K562 (cell line): ENCODE results near the gene ROBO2. TPM values are rescaled to one million over a fixed set of nuclear protein-coding genes. Genes with fewer than 3 reads are reported as not detected.

Source experiments
- BCLAF1 ChIP-seq, 2 experiments: fragments of 450-650 bp in 1 of 2; IDR thresholded peaks; 2 replicates each; pipeline ENCODE4 v1.6.1; 2011 to 2017; ENCODE audit warnings: low read depth in 2 of 2, antibody characterized with exemption in 1 of 2, borderline replicate concordance in 1 of 2, low read length in 1 of 2, mild to moderate bottlenecking in 1 of 2, mixed read lengths in 1 of 2; ENCODE audit not compliant: control insufficient read depth in 1 of 2
- IRF9 ChIP-seq: fragments of 450-650 bp; IDR thresholded peaks from 2 replicates; pipeline ENCODE4 v1.6.1; 2016; ENCODE audit warnings: missing biosample characterization, missing genetic modification characterization
- MAZ ChIP-seq, 2 experiments: fragments of 450-650 bp in 1 of 2; sonication (generic) in 1 of 2; formaldehyde crosslinking; IDR thresholded peaks in 1 of 2; conservative IDR thresholded peaks in 1 of 2; 2 replicates each; pipeline versions ENCODE4 v1.4.0 to v1.5.0; 2020; ENCODE audit warnings: mild to moderate bottlenecking in 1 of 2, missing genetic modification reagents in 1 of 2
- MTA1 ChIP-seq: fragments of 450-650 bp; IDR thresholded peaks from 2 replicates; pipeline ENCODE4 v1.6.1; 2017; ENCODE audit warnings: borderline replicate concordance
- NCOR1 ChIP-seq: fragments of 450-650 bp; IDR thresholded peaks from 2 replicates; pipeline ENCODE4 v1.6.1; 2016; ENCODE audit warnings: mild to moderate bottlenecking, moderate library complexity
- PCBP2 ChIP-seq: fragments of 200-400 bp; formaldehyde crosslinking; IDR thresholded peaks from 2 replicates; pipeline ENCODE4 v1.6.1; 2018; ENCODE audit warnings: low read length, low read depth, mild to moderate bottlenecking, moderate library complexity; ENCODE audit not compliant: poor library complexity, severe bottlenecking
- PHF21A ChIP-seq: fragments of 450-650 bp; IDR thresholded peaks from 2 replicates; pipeline ENCODE4 v1.6.1; 2017; ENCODE audit warnings: low read depth, borderline replicate concordance
- PML ChIP-seq: IDR thresholded peaks from 2 replicates; pipeline ENCODE4 v1.6.1; 2012; ENCODE audit warnings: low read length, inconsistent platforms
- RBFOX2 ChIP-seq: fragments of 200-400 bp; formaldehyde crosslinking; IDR thresholded peaks from 2 replicates; pipeline ENCODE4 v1.6.1; 2017; ENCODE audit warnings: low read depth, mild to moderate bottlenecking, low read length, moderate library complexity
- RCOR1 ChIP-seq, 2 experiments: IDR thresholded peaks; 2 replicates each; pipeline ENCODE4 v1.6.1; 2012; ENCODE audit warnings: low read depth in 2 of 2, low read length in 2 of 2, borderline replicate concordance in 1 of 2, improper control_type of control experiment in 1 of 2
- RERE ChIP-seq: sonication (generic); formaldehyde crosslinking; IDR thresholded peaks from 2 replicates; pipeline ENCODE4 v1.8.0; 2023; ENCODE audit warnings: missing genetic modification reagents, mild to moderate bottlenecking, borderline replicate concordance
- TBL1XR1 ChIP-seq, 2 experiments: IDR thresholded peaks; 2 replicates each; pipeline ENCODE4 v1.6.1; 2012; ENCODE audit warnings: improper control_type of control experiment in 2 of 2, low read length in 2 of 2, mild to moderate bottlenecking in 1 of 2
- TGIF2 ChIP-seq: sonication (generic); formaldehyde crosslinking; IDR thresholded peaks from 2 replicates; pipeline ENCODE4 v1.8.1; 2022; ENCODE audit warnings: mild to moderate bottlenecking, missing genetic modification reagents, moderate library complexity
- THRB ChIP-seq: fragments of 450-650 bp; formaldehyde crosslinking; conservative IDR thresholded peaks from 2 replicates; pipeline ENCODE4 v1.4.0; 2022; ENCODE audit warnings: mild to moderate bottlenecking, missing genetic modification characterization
- ZNF224 ChIP-seq: sonication (generic); formaldehyde crosslinking; IDR thresholded peaks from 2 replicates; pipeline ENCODE4 v1.8.0; 2022; ENCODE audit warnings: mild to moderate bottlenecking, missing genetic modification reagents
- ZNF766 ChIP-seq: fragments of 200-800 bp; sonication (Bioruptor generic); conservative IDR thresholded peaks from 2 replicates; pipeline ENCODE4 v1.6.1; 2016; ENCODE audit warnings: missing genetic modification characterization, missing compliant biosample characterization
- polyA plus RNA-seq, 8 experiments: library from polyadenylated mRNA; depleted of rRNA in 4 of 8; stranded (reverse) in 5 of 8; unstranded in 3 of 8; fragments of >200 nt; fragmentation: Nextera tagmentation in 2 of 8; fragmentation: Illumina TruSeq in 1 of 8; extraction: Ambion mirVana in 2 of 8; extraction: Trizol in 1 of 8; gene quantifications; 2 replicates each; pipeline versions ENCODE4 v1.2.1 to v1.2.3, GENCODE V29; 2011 to 2014; ENCODE audit warnings: inconsistent platforms in 1 of 8, missing spikeins in 1 of 8
- total RNA-seq, 7 experiments: library from RNA; depleted of rRNA in 6 of 7; stranded (reverse); fragments of >200 nt in 6 of 7; fragmentation: Illumina TruSeq in 2 of 7; extraction: Trizol in 2 of 7; gene quantifications; 2 replicates each; pipeline versions ENCODE4 v1.2.1 to v1.2.3, GENCODE V29; 2011 to 2021; ENCODE audit warnings: low replicate concordance in 1 of 7

ROBO2 gene
- total and polyA plus RNA-seq, 9 of the 15 experiments (the other 6 are each of a cell fraction or from before 2014, with no cell fraction given) = 0.84 to 3.0 (median 1.7) TPM

- TF ChIP-seq RERE (CRISPR knock-in tag) = no peak
- peak; percentile 68; the same call in 1 of the 2 replicates for TF ChIP-seq PML
- no peak for TF ChIP-seq RBFOX2
- TF ChIP-seq PCBP2 = no peak
- no peak for TF ChIP-seq TGIF2
- peak in 1 of 2 experiments; percentile 50; a peak in 1 of 4 replicates for TF ChIP-seq TBL1XR1 (IDR thresholded peaks at IDR 0.05; ENCODE audit: low read length in 2 of 2)
- TF ChIP-seq BCLAF1 (IDR thresholded peaks at IDR 0.05; ENCODE audit: borderline replicate concordance in 1 of 2, control insufficient read depth in 1 of 2, low read depth in 2 of 2, low read length in 1 of 2) = 0 out of 4 replicates have a peak, but pooled peaks of 1 of the 2 experiments have one; percentile 71
- peak; percentile 65 for TF ChIP-seq ZNF766 (CRISPR knock-in tag)
- TF ChIP-seq NCOR1 = peak; percentile 75
- no peak for TF ChIP-seq PHF21A
- no peak for TF ChIP-seq THRB (CRISPR knock-in tag)
- 0 out of 4 replicates have a peak, but pooled peaks of 1 of the 2 experiments have one; percentile 20 for TF ChIP-seq MAZ (CRISPR knock-in tag; conservative IDR thresholded peaks at IDR 0.05 in 1 of 2, IDR thresholded peaks at IDR 0.05 in 1 of 2)
- TF ChIP-seq MTA1 = peak; percentile 61; the same call in 1 of the 2 replicates
- TF ChIP-seq ZNF224 (CRISPR knock-in tag) = no peak
- TF ChIP-seq RCOR1 (IDR thresholded peaks at IDR 0.05; ENCODE audit: borderline replicate concordance in 1 of 2, low read depth in 2 of 2, low read length in 2 of 2) = peak in 1 of 2 experiments; percentile 51; a peak in 2 of 4 replicates
- TF ChIP-seq IRF9 = no peak
Observed at GRCh38 chr3:77179762-77180161, 139.9 kb downstream of the ROBO2 start (continued).
